ENCODE data around the gene ATP6V0D1.

GRCh38 chr16:67509016-67509415 is 28.1 kb upstream of the ATP6V0D1 start:
- TF ChIP-seq EP300 (IDR thresholded peaks at IDR 0.05) (no peak), CTCF (IDR thresholded peaks at IDR 0.05) (no peak)
